Stromal cell of bone marrow (primary cell): ENCODE measurements around the gene P4HA3.
A peak's percentile ranks its signal among the peaks of the same experiment; 100 is the strongest.

Experiments
- DNase-seq: peaks from one replicate; pipeline ENCODE4 v3.0.0-alpha.2; 2012; ENCODE audit warnings: low read depth

Gene P4HA3

DNA sequence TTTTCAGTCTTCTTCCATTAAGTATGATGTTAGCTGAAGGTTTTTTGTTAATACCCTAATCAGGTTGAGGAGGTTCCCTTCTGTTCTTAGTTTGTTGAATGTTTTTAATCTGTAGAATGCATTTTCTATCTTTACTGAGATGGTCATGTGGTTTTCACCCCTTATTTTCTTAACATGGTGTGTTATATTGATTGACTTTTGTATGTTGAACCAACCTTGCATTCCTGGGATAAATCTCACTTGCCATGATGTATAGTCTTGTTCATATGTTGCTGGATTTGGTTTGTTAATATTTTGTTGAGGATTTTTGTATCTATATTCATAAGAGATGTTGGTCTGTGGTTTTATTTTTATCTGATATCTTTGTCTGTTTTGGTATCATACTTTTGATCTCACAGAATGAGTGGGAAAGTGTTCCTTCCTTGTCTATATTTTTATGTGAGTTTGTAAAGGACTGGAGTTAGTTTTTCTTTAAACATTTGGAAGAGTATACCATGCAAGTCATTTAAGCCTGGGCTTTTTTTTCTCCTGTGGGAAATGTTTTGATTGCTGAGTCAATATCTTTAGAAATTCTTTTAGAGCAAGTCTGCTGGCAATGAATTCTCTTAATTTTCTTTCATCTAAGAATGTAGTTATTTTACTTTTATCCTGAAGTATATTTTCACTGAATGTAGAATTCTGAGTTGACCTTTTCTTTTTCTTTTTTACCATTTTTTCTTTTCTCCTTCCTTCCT lies 5.5 kb upstream of the P4HA3 start:
- peak; percentile 77 for DNase-seq

GRCh38 chr11:74312326-74312725 lies 886 bp upstream of the P4HA3 start:
- no peak for DNase-seq

- no peak for DNase-seq
Measured at GRCh38 chr11:74310857-74311256, 583 bp downstream of the P4HA3 start.

DNA sequence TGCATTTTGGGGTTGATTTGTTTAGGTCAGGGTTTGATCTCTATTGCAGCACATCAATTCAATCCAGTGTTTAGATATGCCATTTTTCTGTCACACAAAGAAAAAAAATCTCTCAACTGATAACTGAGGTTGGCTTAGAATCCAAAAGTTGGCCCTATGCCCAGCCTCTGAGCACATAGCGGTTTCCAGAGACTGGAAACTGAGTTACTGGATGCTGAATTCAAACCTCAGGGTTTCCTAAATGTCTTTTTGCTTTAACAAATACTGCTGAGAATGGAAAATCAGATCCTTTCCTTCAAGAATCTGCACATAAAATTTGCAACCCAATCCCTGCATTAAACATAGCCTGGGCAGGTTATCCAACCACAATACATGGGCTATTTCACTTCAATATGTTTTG lies 4.0 kb downstream of the P4HA3 start:
- DNase-seq, result peak; percentile 77

GRCh38 chr11:74306435-74307175 lies 4.8 kb downstream of the P4HA3 start:
- no peak for DNase-seq

GRCh38 chr11:74299015-74299414 lies 12.4 kb downstream of the P4HA3 start:
- DNase-seq, result no peak

GRCh38 chr11:74297484-74297883 lies 14.0 kb downstream of the P4HA3 start:
- no peak for DNase-seq

GRCh38 chr11:74288911-74289310 lies 22.5 kb downstream of the P4HA3 start:
- DNase-seq, result no peak

GRCh38 chr11:74288161-74288560 lies 23.3 kb downstream of the P4HA3 start:
- peak; percentile 95 for DNase-seq

- no peak for DNase-seq
Measured at GRCh38 chr11:74284466-74284865, 27.0 kb downstream of the P4HA3 start.

- DNase-seq, result no peak
Measured at GRCh38 chr11:74283580-74284180, 27.8 kb downstream of the P4HA3 start.

GRCh38 chr11:74282914-74283371 lies 28.5 kb downstream of the P4HA3 start:
- no peak for DNase-seq

- no peak for DNase-seq
Measured at GRCh38 chr11:74282421-74282820, 29.0 kb downstream of the P4HA3 start.

DNA sequence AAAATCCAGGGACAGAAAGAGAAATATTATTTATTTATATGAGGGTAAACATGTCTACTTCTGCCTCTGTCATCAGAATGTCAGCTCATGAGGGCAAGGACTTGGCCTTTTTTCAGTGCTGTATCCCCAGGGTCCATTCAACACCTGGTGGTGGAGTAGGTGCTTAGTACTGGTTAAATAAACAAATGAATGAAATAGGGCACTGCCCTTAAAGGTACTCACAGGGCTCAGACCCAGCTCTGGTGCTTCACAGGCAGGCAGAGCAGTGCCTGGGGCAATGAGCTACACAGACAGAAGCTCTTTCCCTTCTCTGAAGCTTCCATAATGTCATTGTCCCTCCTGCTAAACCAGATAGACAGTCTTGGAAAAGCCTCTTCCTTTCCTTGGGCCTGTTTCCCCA lies 30.9 kb downstream of the P4HA3 start:
- DNase-seq, result no peak

GRCh38 chr11:74279256-74279655 lies 32.2 kb downstream of the P4HA3 start:
- no peak for DNase-seq

DNA sequence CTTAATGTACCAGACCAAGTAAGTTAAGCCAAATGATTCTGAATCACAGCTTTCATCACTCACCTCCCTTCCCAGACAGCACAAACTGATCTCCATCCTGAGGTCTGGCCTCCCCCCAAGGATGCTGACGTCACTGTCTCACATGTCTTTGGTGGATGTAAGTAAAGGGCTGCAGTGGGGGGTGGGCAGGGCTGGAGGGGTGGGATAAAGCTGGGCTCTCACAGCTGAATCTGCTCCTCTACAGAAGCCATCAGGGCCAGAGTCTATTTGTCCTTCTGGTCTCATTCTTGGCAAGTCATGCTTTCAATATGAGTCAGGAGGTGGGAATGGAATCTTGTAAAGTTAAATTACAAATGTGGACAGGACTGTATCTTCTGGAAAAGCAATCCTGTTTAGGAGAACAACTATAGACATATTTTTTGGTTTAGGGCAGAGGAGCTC lies 32.7 kb downstream of the P4HA3 start:
- DNase-seq, result peak; percentile 96

DNA sequence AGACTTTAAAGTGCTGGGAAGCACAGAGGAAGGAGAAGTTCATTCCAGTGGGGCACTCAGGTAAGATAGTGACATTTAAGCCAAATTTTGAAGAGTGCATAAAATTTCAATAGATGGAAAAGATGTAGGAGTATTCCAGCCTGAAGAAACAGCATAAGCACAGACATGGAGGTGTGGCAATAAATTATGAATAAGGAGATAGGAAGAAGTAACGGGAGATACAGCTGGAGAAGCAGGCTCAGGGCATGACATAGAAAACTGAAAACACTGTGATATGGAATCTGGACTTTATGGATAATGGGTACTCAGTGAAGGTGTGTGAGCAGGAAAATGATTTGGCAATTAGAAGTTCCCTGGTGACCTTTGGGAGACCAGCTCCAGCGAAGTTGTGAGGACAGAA lies 33.3 kb downstream of the P4HA3 start:
- no peak for DNase-seq

GRCh38 chr11:74276581-74276980 lies 34.9 kb downstream of the P4HA3 start:
- DNase-seq, result peak; percentile 64

DNA sequence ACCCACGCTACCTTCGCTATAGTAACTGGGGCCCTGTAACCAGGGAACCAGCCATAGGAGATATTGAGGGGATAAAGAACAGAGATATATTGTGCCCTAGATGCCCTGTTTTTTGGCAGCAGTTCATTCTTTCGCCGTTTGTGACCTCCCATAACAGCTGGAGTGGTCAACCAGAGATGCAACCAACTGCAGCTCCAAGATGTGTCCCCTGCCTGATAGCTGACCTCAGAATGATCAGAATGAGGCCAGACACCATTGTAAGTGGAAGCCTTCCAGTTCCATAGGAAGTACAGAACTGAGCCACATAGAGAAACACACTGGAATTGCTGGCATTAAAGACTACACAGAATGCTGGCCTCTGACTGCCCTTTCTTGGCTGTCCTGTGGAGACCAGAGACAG lies 39.2 kb downstream of the P4HA3 start:
- no peak for DNase-seq

DNA sequence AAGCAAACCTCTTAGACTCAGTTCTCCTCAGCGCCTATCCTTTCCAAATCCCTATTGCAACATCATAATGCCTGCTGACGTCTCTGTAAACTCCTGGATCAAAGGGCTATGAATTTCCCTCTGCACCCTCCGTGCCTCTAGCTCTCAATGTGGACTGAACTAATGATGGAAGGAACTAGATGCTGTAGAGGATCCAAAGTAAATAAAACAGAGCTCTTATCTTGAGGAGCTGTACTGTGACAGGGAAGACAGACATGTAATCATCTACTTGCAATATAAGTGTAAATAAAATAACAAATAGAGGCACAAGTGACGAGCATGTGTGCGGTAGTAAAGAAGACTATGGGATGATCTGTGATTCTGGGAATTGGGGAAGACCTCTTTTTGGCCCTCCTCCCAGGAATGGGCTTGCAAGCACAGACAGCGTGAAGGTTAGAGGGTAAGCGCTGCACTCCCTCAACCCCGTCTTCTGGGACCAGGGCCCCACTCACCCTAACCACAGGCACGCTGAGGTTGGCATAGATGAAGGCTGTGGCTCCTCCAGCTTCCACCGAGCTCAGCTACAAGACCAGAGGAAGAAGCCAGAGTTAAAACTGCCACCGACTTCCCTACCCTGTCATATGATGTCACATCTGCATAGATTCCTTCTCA lies 42.2 kb downstream of the P4HA3 start:
- no peak for DNase-seq

- no peak for DNase-seq
Measured at GRCh38 chr11:74268456-74268855, 43.0 kb downstream of the P4HA3 start.

GRCh38 chr11:74267014-74267413 lies 44.4 kb downstream of the P4HA3 start:
- no peak for DNase-seq

- DNase-seq, result no peak
Measured at GRCh38 chr11:74265256-74265655, 46.2 kb downstream of the P4HA3 start.
